Retina (tissue), 1 donor: ENCODE data around the gene TGM3.

Experiments used
- DNase-seq: peaks from one replicate; pipeline ENCODE4 v3.0.0-alpha.2; 2016

Gene TGM3

DNA sequence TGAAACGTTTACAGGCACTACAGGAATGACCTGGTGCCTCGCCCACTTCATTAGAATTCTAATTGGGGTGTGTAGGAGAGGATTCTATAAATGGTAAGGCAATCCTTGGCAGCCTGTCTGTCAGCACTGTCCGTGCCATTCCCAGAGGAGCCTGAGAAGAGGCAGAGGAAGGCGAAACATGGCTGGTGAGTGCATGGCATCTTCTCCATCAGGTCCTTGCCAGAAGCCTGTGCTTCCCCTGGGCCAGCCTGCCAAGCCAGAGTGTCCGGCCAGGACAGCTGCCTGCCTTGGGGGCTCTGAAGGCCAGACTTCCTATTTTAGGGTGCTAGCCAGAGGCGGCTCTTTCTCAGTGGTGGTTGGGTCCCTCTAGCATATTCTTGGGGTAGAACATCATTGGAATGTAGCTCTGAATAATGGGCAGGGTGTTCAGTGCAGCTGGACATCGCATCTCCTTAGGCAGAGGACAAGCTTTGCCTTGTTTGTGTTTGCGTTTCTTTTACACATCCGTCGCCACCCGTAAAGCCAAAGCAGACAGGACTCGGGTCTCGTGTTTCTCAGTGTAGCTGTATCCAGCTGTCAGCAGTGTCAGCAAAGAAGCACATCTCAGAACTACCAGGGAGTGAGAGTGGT lies at the start of gene TGM3:
Gene TGM3 (plus strand): TSS at position 116 of the 630 bp plus-strand sequence. CDS start 63 bp downstream, at position 179.
- DNase-seq, result no peak

- no peak for DNase-seq
Observed at GRCh38 chr20:2246069-2246491, 49.7 kb upstream of the TGM3 start.

DNA sequence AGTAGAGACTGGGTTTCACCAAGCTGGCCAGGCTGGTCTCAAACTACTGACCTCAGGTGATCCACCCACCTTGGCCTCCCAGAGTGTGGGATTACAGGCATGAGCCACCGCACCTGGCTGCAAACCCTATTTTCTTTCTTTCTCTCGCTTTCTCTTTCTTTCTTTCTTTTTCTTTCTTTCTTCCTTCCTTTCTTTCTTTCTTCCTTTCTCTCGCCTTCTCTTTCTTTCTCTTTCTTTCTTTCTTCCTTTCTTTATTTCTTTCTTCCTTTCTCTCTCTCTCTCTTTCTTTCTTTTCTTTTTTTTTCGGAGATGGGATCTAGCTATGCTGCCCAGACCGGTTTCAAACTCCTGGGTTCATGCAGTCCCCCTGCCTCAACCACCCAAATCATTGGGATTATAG lies 47.0 kb upstream of the TGM3 start:
- DNase-seq, result no peak

- no peak for DNase-seq
Observed at GRCh38 chr20:2249935-2250334, 45.9 kb upstream of the TGM3 start.

- no peak for DNase-seq
Observed at GRCh38 chr20:2252419-2252997, 43.3 kb upstream of the TGM3 start.

GRCh38 chr20:2253256-2253655 lies 42.5 kb upstream of the TGM3 start:
- no peak for DNase-seq

DNA sequence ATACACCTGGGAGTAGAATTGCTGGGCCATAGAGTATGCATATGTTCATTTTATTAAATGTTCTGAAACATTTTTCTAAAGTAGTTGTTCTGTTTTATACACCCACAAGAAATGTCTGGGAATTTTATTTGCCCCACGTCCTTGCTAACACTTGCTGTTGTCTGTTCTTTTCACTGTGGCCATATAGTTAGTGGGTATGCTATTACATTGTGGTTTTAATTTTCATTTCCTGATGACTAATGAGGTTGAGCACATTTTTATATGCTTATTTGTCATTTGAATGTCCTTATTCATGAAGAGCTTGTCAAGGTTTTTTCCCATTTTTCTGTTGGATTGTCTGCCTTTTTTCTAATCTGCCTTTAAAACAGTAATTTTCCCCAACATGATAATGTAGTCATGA lies 41.5 kb upstream of the TGM3 start:
- no peak for DNase-seq

DNA sequence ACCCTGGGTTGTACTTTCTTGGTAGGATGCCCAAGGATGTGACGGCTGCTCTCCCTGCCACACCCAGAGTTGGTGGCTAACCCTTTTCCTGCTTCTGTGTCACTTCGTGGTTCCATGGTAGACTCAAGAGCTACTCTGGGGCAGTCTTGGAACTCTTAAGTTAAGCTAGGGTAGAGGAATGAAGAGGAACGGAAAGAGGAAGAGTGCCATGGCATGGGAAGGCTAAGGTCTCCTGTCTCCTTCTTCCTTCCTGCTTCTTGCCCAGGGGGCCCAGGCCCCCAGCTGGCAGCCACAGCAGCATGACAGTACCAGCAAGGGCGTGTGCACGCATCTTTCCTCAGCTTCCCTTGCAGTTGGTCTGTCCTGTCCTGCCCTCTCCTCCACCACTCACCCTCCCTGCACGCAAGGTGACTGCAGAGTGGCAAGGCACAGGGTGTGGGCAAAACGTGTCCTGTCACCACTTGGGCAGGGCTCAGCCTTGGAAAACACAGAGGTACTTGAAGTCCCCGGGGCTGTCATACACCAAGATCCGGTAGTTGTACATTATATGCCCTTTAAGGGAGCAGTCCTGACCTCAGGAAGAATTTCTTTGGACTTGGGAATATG lies 39.8 kb upstream of the TGM3 start:
- DNase-seq, result no peak

DNA sequence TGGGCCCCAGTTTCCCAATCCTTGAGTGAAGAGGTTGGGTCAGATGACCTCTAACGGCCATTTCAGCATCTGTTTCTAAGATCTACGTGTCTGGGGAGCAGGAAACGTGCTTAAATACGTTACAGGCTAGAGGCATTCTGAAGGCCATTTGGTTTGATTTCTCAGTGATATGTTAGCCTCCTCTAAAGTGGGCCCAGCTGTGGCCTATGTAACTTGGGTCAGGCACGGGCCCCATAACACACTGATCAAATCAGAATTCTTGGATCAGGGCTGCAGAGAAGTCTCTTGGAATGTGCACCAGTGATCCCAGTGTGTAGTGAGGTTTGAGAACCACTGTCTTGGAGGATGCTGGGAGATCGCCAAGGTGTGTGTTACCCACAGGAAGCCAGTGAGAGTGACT lies 36.1 kb upstream of the TGM3 start:
- DNase-seq, result no peak

DNA sequence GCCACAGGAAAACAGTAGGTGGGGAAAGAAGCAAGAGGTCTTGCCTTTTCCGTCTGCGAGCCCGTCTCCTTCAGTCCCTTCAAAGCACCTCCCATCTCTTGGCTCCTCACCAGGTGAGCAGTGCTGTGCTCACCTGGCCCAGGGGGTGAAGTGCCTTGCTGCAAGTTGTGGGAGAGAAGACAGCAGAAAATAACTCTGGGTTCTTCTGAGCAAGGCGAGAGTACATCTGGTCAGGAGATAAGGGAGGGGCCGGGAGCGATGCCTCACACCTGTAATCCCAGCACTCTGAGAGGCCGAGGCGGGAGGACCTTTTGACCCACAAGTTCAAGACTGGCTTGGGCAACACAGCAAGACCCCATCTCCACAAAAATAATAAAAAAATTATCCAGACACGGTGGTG lies 35.6 kb upstream of the TGM3 start:
- no peak for DNase-seq

- no peak for DNase-seq
Observed at GRCh38 chr20:2261046-2261485, 34.7 kb upstream of the TGM3 start.

- no peak for DNase-seq
Observed at GRCh38 chr20:2261629-2262028, 34.2 kb upstream of the TGM3 start.

DNA sequence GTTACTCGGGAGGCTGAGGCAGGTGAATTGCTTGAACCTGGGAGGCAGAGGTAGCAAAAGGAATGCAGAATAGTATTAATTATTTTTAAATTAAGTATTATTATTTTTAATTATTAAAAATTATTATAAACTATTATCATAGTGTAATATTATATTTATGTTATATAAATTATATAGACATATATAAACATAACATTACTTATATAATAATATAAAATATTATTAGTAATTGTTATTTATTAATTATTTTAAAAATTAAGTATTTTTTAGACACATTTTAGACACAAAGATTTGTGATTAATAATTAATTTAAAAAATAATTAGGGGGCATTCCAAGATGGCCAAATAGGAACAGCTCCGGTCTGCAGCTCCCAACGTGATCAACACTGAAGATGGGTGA lies 31.7 kb upstream of the TGM3 start:
- no peak for DNase-seq

DNA sequence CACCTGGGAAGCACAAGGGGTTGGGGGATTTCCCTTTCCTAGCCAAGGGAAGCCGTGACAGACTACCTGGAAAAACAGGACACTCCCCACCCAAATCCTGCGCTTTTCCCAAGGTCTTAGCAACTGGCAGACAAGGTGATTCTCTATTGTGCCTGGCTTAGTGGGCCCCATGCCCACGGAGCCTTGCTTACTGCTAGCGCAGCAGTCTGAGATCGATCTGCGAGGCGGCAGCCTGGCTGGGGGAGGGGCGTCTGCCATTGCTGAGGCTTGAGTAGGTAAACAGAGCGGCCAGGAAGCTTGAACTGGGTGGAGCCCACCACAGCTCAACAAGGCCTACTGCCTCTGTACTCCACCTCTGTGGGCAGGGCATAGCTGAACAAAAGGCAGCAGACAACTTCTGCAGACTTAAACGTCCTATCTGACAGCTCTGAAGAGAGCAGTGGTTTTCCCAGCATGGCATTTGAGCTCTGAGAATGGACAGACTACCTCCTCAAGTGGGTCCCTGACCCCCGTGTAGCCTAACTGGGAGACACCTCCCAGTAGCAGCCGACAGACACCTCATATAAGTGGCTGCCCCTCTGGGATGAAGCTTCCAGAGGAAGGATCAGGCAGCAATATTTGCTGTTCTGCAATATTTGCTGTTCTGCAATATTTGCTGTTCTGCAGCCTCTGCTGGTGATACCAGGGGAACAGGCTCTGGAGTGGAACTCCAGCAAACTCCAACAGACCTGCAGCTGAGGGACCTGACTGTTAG lies 31.0 kb upstream of the TGM3 start:
- peak; percentile 16 for DNase-seq

GRCh38 chr20:2273634-2274302 lies 22.0 kb upstream of the TGM3 start:
- DNase-seq, result no peak

GRCh38 chr20:2276015-2276414 lies 19.8 kb upstream of the TGM3 start:
- DNase-seq, result no peak

DNA sequence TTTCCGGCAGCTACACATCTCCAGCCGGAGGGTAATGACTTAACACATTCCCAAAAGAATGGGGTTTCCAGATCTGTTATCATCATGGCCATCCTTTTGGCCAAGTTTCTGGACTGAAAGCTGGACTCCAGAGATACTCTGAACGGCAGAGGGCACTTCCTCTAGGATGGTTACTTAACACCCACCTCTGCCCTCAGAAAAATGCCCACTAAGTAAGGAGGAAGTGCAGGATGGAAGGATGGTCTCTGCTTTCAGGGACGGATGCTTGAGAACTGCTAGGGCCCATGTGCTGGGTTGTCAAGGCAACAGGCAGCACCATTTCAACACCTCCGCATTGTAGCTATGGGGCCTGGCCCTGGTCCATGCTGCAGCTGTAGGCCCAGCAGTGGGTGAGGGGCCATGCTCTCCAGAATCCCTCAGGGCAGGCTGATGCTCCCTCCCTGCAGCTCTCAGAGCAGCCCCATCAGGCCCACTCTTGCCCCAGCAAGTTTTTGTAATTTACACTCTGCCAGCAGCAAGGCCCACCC lies 16.5 kb upstream of the TGM3 start:
- DNase-seq, result no peak

DNA sequence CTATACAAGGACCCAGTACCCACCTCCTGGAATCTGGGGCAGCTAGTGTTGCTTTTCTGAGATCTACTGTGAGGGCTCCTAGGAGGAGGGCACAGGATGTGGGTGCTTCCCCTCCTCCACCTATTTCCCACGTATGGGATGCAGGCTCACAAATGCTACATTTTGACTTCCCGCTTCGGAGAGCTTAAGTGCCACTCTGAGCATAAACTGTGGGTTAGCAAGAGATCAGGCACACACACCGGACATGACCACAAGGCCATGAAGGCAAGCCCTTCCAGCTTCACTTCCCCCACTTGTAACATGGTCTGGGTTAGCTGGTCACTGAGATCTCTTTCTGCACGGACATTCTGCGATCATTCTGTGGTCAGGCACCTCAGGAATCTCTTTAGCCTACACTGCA lies 15.7 kb upstream of the TGM3 start:
- no peak for DNase-seq

GRCh38 chr20:2281563-2281962 lies 14.2 kb upstream of the TGM3 start:
- DNase-seq, result no peak

DNA sequence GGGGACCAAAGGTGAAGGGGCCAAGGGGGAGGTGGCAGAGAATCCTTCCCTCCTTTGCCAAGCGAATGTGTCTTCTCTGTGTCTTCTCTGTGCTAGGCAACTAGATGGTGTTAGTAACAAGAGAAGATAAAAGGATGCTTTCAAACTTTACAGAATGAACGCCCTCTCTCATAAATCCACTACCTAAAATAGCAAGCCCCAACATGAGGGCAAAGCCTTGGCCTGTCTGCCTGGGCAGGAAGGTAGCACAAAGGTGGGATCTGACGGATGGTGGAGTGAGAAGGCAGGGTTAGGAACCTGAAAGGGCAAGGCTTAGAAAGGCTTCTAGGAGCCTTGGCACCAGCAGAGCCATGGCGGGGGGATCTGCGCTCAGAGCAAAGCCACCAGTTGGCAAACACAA lies 13.6 kb upstream of the TGM3 start:
- DNase-seq, result no peak

- no peak for DNase-seq
Observed at GRCh38 chr20:2283706-2284423, 11.9 kb upstream of the TGM3 start.

DNA sequence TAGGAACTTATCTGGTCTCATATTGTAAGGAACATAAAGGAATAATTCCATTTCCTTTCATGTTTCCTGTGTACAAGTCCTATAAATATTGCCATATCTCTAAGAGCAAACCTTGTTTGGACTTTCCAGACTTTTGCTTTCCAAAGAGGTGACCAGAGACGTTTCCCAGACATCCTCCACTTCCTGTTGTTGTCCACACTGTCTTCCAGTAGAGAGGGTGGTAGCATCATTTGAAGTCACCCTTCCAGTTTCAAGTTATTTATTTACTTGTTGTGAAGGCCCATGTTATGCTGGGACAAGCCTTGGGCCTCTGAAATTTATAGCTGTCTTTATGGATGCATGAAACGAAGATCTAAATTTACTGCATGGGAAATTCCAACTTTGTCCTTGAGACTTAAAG lies 10.6 kb upstream of the TGM3 start:
- DNase-seq, result no peak
